Measurements from ENCODE around the gene SIRT3.
"Not testable (repeated sequence)": the region's sequence is repeated elsewhere in the genome, so short reads cannot be mapped to it uniquely, and the experiment has no call there.

The SIRT3 gene

GRCh38 chr11:199004-199581 is 37.0 kb downstream of the SIRT3 start:
- no peak overlapping the region for H3K27ac ChIP-seq
- H4K20me1 ChIP-seq: peaks cover 25% of the 10 kb centered on the region
- 0 out of 2 replicates have a peak, but pooled peaks cover 12% of the 10 kb centered on the region for H3K4me1 ChIP-seq
- TF ChIP-seq Cebpa-rat (IDR thresholded peaks at IDR 0.05): no peak
- no peak overlapping the region for H3K9ac ChIP-seq
- no peaks in the 10 kb centered on the region for H3K9me3 ChIP-seq
- no peaks in the 10 kb centered on the region for H3K27me3 ChIP-seq
- H3K36me3 ChIP-seq: peaks cover 33% of the 10 kb centered on the region
- H3K4me3 ChIP-seq: no peak overlapping the region
- no peak overlapping the region for H3K4me2 ChIP-seq

- H3K27me3 ChIP-seq: no peaks in the 10 kb centered on the region
- H3K4me2 ChIP-seq: no peak overlapping the region
- no peak overlapping the region for H3K9ac ChIP-seq
- H3K27ac ChIP-seq: no peak overlapping the region; the same call in 1 of the 2 replicates
- no peak for TF ChIP-seq Cebpa-rat (IDR thresholded peaks at IDR 0.05)
- 0 out of 2 replicates have a peak, but pooled peaks cover 8% of the 10 kb centered on the region for H3K4me1 ChIP-seq
- H3K36me3 ChIP-seq: peaks cover 26% of the 10 kb centered on the region
- H3K9me3 ChIP-seq: no peaks in the 10 kb centered on the region
- H4K20me1 ChIP-seq: peaks cover 17% of the 10 kb centered on the region
- no peak overlapping the region for H3K4me3 ChIP-seq
These were observed 37.8 kb downstream of the SIRT3 start for GRCh38 chr11:198236-198806.

- H4K20me1 ChIP-seq: peaks cover 12% of the 10 kb centered on the region
- no peak overlapping the region; the same call in 1 of the 2 replicates for H3K27ac ChIP-seq
- H3K9me3 ChIP-seq: no peaks in the 10 kb centered on the region
- 0 out of 2 replicates have a peak, but pooled peaks cover 8% of the 10 kb centered on the region for H3K4me1 ChIP-seq
- H3K36me3 ChIP-seq: peaks cover 20% of the 10 kb centered on the region
- no peak for TF ChIP-seq Cebpa-rat (IDR thresholded peaks at IDR 0.05)
- H3K4me3 ChIP-seq: no peak overlapping the region
- no peak overlapping the region for H3K9ac ChIP-seq
- no peaks in the 10 kb centered on the region for H3K27me3 ChIP-seq
- no peak overlapping the region for H3K4me2 ChIP-seq
These were observed 38.4 kb downstream of the SIRT3 start for GRCh38 chr11:197741-198235.

- TF ChIP-seq Cebpa-rat (IDR thresholded peaks at IDR 0.05): no peak
- no peak overlapping the region; the same call in 1 of the 2 replicates for H3K27ac ChIP-seq
- no peaks in the 10 kb centered on the region for H3K9me3 ChIP-seq
- H3K4me1 ChIP-seq: 0 out of 2 replicates have a peak, but pooled peaks cover 8% of the 10 kb centered on the region
- no peak overlapping the region for H3K4me3 ChIP-seq
- H3K4me2 ChIP-seq: no peak overlapping the region
- no peaks in the 10 kb centered on the region for H3K27me3 ChIP-seq
- peaks cover 13% of the 10 kb centered on the region; the same call in 1 of the 2 replicates for H3K36me3 ChIP-seq
- H4K20me1 ChIP-seq: peaks cover 5% of the 10 kb centered on the region; the same call in 1 of the 2 replicates
- no peak overlapping the region for H3K9ac ChIP-seq
These were observed 39.1 kb downstream of the SIRT3 start for GRCh38 chr11:196786-197731.

GRCh38 chr11:193481-193880 is 42.7 kb downstream of the SIRT3 start:
- not testable (repeated sequence) for H3K27me3 ChIP-seq, H3K4me1 ChIP-seq, H3K9me3 ChIP-seq, H3K9ac ChIP-seq, H3K4me2 ChIP-seq, H4K20me1 ChIP-seq, H3K4me3 ChIP-seq, H3K27ac ChIP-seq, H3K36me3 ChIP-seq

- H3K4me2 ChIP-seq: peak within 1 kb of the TSS; percentile 62
- H4K20me1 ChIP-seq, H3K36me3 ChIP-seq, H3K9ac ChIP-seq, H3K4me1 ChIP-seq, H3K9me3 ChIP-seq, H3K27ac ChIP-seq, H3K27me3 ChIP-seq, H3K4me3 ChIP-seq: not testable (repeated sequence)
These were observed 43.4 kb downstream of the SIRT3 start, which contains the start of gene SCGB1C1 for GRCh38 chr11:192674-193128. SCGB1C1 (plus strand) TSS chr11:193078; CDS start chr11:193100, 22 bp downstream.

- H3K9me3 ChIP-seq, H3K4me3 ChIP-seq, H4K20me1 ChIP-seq, H3K9ac ChIP-seq, H3K36me3 ChIP-seq, H3K4me1 ChIP-seq, H3K27me3 ChIP-seq, H3K27ac ChIP-seq: not testable (repeated sequence)
- peak overlapping the region; percentile 62 for H3K4me2 ChIP-seq
These were observed 44.4 kb downstream of the SIRT3 start for GRCh38 chr11:191490-192478.

GRCh38 chr11:190546-190945 is 45.6 kb downstream of the SIRT3 start:
- H3K36me3 ChIP-seq, H3K9me3 ChIP-seq, H3K27me3 ChIP-seq, H3K27ac ChIP-seq, H4K20me1 ChIP-seq, H3K4me2 ChIP-seq, H3K4me1 ChIP-seq, H3K4me3 ChIP-seq, H3K9ac ChIP-seq: not testable (repeated sequence)

GRCh38 chr11:189843-190311 is 46.3 kb downstream of the SIRT3 start:
- H4K20me1 ChIP-seq, H3K9ac ChIP-seq, H3K4me1 ChIP-seq, H3K27ac ChIP-seq, H3K9me3 ChIP-seq, H3K4me3 ChIP-seq, H3K36me3 ChIP-seq, H3K4me2 ChIP-seq, H3K27me3 ChIP-seq: not testable (repeated sequence)

GRCh38 chr11:189200-189783 is 46.9 kb downstream of the SIRT3 start:
- not testable (repeated sequence) for H3K4me1 ChIP-seq, H3K27me3 ChIP-seq, H3K4me2 ChIP-seq, H3K9me3 ChIP-seq, H3K4me3 ChIP-seq, H4K20me1 ChIP-seq, H3K36me3 ChIP-seq, H3K9ac ChIP-seq, H3K27ac ChIP-seq

GRCh38 chr11:180242-180641 is 55.9 kb downstream of the SIRT3 start:
- H3K36me3 ChIP-seq, H3K27ac ChIP-seq, H3K4me2 ChIP-seq, H4K20me1 ChIP-seq, H3K9ac ChIP-seq, H3K9me3 ChIP-seq, H3K27me3 ChIP-seq, H3K4me3 ChIP-seq, H3K4me1 ChIP-seq: not testable (repeated sequence)
